ENCODE measurements around the gene ATMIN. TPM values are rescaled to one million over a fixed set of nuclear protein-coding genes. Genes with fewer than 3 reads are reported as not detected.

ATMIN gene
- total and polyA plus RNA-seq, 2 of the 13 experiments (the other 11 are each of a cell fraction or from before 2014, with no cell fraction given) = 34.6 to 60.4 TPM

DNA sequence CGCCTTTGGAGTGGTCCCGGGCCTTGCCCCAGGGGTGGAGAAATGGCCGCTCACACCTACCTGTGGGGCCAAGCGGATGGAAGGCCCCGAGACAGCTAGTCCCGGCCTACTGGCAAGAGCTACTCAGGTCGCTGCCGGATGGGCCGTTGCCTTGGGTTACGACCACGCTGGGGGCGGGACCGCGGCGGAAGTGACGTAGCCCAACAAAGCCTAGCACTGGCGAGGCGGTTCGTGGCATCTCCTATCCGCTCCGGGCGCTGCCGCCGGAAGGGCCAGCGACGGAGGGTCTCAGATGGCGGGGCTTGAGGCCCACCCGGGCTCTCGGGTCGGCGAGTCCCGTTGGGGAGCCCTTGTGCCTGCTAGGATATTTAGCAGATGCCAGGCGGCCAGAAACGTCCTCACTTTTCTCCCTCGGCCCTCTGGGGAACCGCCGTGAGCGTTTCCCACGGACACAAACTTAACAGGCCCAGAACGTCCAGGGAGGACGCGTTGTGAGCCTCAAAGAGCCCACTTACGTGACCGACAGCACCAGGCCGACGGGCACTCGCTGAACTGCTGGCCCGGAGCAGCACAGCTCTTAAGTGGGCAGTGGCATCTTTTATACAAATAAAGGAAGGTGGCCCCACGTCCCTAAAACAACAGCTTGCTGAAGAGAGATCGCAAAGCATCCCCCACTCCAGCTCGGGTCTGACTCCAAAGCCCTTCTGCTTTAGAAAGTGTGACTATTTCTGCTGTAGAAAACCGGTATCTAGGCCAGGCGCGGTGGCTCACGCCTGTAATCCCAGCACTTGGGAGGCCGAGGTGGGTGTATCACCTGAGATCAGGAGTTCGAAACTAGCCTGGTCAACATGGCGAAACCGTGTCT is 41.7 kb downstream of the ATMIN start, which contains the start of gene C16orf46 (continued):
- TF ChIP-seq, protein P1, sequence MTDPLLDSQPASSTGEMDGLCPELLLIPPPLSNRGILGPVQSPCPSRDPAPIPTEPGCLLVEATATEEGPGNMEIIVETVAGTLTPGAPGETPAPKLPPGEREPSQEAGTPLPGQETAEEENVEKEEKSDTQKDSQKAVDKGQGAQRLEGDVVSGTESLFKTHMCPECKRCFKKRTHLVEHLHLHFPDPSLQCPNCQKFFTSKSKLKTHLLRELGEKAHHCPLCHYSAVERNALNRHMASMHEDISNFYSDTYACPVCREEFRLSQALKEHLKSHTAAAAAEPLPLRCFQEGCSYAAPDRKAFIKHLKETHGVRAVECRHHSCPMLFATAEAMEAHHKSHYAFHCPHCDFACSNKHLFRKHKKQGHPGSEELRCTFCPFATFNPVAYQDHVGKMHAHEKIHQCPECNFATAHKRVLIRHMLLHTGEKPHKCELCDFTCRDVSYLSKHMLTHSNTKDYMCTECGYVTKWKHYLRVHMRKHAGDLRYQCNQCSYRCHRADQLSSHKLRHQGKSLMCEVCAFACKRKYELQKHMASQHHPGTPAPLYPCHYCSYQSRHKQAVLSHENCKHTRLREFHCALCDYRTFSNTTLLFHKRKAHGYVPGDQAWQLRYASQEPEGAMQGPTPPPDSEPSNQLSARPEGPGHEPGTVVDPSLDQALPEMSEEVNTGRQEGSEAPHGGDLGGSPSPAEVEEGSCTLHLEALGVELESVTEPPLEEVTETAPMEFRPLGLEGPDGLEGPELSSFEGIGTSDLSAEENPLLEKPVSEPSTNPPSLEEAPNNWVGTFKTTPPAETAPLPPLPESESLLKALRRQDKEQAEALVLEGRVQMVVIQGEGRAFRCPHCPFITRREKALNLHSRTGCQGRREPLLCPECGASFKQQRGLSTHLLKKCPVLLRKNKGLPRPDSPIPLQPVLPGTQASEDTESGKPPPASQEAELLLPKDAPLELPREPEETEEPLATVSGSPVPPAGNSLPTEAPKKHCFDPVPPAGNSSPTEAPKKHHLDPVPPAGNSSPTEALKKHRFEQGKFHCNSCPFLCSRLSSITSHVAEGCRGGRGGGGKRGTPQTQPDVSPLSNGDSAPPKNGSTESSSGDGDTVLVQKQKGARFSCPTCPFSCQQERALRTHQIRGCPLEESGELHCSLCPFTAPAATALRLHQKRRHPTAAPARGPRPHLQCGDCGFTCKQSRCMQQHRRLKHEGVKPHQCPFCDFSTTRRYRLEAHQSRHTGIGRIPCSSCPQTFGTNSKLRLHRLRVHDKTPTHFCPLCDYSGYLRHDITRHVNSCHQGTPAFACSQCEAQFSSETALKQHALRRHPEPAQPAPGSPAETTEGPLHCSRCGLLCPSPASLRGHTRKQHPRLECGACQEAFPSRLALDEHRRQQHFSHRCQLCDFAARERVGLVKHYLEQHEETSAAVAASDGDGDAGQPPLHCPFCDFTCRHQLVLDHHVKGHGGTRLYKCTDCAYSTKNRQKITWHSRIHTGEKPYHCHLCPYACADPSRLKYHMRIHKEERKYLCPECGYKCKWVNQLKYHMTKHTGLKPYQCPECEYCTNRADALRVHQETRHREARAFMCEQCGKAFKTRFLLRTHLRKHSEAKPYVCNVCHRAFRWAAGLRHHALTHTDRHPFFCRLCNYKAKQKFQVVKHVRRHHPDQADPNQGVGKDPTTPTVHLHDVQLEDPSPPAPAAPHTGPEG (CRISPR knock-in tag; IDR thresholded peaks at IDR 0.05) = peak; percentile 94
- TF ChIP-seq HOXD1 (CRISPR knock-in tag; IDR thresholded peaks at IDR 0.05) (no peak; the same call in 1 of the 2 replicates), ZBTB10 (CRISPR knock-in tag; IDR thresholded peaks at IDR 0.05; ENCODE audit: borderline replicate concordance) (peak; percentile 62; the same call in 1 of the 2 replicates), ZNF672 (CRISPR knock-in tag; IDR thresholded peaks at IDR 0.05) (no peak), ZNF75D (CRISPR knock-in tag; IDR thresholded peaks at IDR 0.05; ENCODE audit: borderline replicate concordance) (no peak), ZNF180 (CRISPR knock-in tag; IDR thresholded peaks at IDR 0.05; ENCODE audit: borderline replicate concordance, low read depth) (peak; percentile 86; the same call in 1 of the 2 replicates), CENPT (CRISPR knock-in tag; IDR thresholded peaks at IDR 0.05; ENCODE audit: low read depth) (peak; percentile 84; the same call in 1 of the 2 replicates), FOXC1 (CRISPR knock-in tag; IDR thresholded peaks at IDR 0.05; ENCODE audit: borderline replicate concordance) (no peak; the same call in 1 of the 2 replicates), ZNF569 (CRISPR knock-in tag; IDR thresholded peaks at IDR 0.05; ENCODE audit: borderline replicate concordance) (no peak), RFX3 (CRISPR knock-in tag; IDR thresholded peaks at IDR 0.05) (peak; percentile 99), SP140L (CRISPR knock-in tag; IDR thresholded peaks at IDR 0.05; ENCODE audit: borderline replicate concordance) (no peak), MED1 (CRISPR knock-in tag; IDR thresholded peaks at IDR 0.05) (peak; percentile 66; the same call in 1 of the 2 replicates), ZMYM4 (CRISPR knock-in tag; IDR thresholded peaks at IDR 0.05) (peak; percentile 70; the same call in 1 of the 2 replicates), HNF1B (CRISPR knock-in tag; IDR thresholded peaks at IDR 0.05) (peak; percentile 94; the same call in 1 of the 2 replicates)
- TF ChIP-seq, protein P2, sequence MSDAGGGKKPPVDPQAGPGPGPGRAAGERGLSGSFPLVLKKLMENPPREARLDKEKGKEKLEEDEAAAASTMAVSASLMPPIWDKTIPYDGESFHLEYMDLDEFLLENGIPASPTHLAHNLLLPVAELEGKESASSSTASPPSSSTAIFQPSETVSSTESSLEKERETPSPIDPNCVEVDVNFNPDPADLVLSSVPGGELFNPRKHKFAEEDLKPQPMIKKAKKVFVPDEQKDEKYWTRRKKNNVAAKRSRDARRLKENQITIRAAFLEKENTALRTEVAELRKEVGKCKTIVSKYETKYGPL (CRISPR knock-in tag; IDR thresholded peaks at IDR 0.05) = 0 out of 2 replicates have a peak, but pooled peaks have one; percentile 18
